G401.6 (cell line): ENCODE results near the gene PAX2.
A peak's percentile ranks its signal among the peaks of the same experiment; 100 is the strongest.

Source experiments
- FAIRE-seq: peaks from 2 replicates; lab custom pipeline; 2012; peaks lifted over from hg19 to GRCh38; lab: Jason Lieb, UNC

PAX2 gene

GRCh38 chr10:100755821-100756220 lies 10.4 kb downstream of the PAX2 start:
- no peak for FAIRE-seq

DNA sequence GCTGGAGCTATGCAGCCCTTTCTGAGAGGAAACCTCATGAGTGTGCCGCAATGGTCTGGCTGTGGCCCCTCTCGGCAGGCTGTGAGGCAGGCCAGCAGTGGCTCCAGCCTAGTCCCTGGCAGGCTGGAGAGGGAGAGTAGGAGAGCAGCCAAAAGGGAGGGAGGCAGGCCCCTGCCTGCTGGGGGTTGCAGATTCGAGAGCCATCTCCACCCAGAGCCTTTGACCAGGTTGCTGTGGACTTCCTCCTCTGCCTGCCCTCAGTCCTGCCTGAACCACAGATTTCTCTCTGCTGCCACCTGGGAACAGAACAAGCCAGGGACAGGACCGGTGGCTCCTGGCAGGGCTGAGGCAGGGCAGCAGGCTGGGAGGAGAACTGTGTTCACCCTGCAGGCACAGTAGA lies 13.9 kb downstream of the PAX2 start:
- FAIRE-seq = no peak

GRCh38 chr10:100760726-100761125 lies 15.3 kb downstream of the PAX2 start:
- FAIRE-seq = no peak

GRCh38 chr10:100761191-100761590 lies 15.8 kb downstream of the PAX2 start:
- FAIRE-seq = no peak

GRCh38 chr10:100763043-100763747 lies 17.8 kb downstream of the PAX2 start:
- FAIRE-seq = no peak

DNA sequence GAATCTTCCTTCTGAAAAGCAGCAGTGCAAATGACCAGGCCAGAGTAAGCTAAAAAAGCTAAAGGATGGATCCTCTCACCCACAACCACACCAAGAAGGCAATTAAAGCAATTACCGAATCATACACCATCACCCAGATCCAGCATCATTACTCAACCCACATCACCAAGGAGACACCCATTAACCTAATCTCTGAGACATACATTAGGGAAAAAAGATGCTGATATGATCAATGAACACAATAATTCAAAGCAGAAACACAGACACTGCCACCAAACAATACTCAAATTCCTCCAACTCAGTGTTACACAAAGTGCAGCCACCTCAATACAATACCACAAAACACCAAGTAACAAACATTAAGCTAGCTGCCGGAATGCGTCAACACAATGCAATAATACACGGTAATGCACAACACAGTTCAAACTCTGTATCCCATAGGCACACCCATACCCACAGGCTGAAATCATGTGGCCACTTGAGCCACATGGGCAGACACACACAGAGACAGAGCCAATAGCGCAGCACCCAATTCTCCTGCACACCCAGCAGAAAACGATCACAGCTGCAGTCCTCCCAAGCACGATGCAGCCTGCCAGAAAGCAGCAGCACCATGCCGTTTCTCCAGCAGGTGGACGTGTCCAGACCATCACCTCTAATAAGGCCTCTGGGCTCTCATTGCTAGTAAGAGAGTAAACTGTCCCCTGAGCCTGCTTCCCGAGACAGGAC lies 21.5 kb downstream of the PAX2 start:
- FAIRE-seq = no peak

GRCh38 chr10:100767422-100767775 lies 22.0 kb downstream of the PAX2 start:
- FAIRE-seq = no peak

DNA sequence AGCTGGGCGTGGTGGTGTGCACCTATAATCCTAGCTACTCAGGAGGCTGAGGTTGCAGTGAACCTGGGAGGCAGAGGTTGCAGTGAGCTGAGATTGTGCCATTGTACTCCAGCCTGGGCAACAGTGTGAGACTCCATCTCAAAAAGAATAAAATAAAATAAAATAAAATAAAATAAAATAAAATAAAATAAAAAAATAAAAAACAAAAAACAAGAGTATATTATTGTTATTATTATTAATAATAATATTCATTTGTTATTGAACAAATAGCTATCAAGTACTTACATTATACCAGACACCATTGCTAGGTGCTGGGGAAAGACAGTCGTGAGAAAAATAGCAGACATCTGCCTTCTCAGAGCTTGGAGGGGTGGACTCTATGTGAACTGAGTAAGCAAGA lies 24.1 kb downstream of the PAX2 start:
- peak; percentile 36 for FAIRE-seq

DNA sequence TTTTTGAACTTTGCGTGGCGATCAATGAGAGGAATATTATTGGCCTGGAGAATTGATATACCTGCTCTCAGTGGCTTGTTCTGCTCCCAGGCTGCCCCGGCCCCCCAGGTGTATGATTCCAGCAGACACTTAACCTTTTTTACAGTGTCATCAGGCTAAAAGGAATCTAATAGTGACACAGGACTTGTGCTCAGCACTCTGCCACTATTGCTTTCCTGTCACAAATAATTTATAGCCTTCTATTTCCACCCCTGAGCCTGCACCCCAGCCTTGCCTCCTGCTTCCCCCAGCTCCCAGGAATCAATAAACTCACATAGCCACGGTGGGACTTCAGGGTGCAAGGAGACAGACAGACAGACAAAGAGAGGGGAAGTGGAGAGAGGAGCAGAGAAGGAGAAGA lies 28.3 kb downstream of the PAX2 start:
- no peak for FAIRE-seq

DNA sequence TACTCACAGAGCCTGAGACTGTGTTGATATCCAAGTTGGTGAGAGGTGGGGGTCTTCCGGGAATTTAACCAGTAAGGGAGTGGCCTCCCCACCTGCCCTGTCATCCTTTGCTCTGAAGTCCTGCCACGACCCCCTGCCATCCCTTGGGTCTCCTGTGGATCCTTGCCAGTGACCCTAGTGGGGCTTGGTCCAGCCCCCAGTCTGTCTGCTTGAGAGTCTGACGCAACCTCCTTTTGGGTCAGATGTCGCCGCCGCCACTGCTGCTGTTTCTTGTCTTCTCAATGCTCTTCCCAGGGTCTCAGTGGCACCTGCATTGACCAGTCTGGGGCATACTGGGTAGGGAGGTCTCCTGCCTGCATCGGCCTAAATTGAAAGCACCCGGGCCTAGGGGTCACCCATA lies 28.8 kb downstream of the PAX2 start:
- FAIRE-seq = no peak

DNA sequence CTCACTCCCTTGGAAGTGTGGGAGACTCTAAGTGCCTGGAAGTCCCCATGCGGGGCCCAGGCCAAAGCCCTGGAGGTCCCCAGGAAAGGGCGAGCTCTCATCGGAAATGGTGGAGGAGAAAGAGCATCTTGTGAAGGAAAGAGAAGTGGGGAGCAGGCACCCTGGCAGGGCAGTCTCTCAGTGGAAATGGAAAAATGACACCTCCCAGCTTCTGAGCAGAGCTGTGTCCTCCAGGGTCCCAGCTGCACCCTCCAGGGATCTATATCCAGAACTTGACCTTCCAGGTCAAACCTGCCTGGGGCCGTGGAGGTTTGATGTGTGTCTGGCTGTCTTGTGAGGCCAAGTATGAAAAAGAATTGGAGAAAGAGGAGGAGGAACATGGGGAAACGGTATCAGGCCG lies 29.5 kb downstream of the PAX2 start:
- FAIRE-seq = no peak

- FAIRE-seq = no peak
Observed at GRCh38 chr10:100775386-100775785, 30.0 kb downstream of the PAX2 start.

DNA sequence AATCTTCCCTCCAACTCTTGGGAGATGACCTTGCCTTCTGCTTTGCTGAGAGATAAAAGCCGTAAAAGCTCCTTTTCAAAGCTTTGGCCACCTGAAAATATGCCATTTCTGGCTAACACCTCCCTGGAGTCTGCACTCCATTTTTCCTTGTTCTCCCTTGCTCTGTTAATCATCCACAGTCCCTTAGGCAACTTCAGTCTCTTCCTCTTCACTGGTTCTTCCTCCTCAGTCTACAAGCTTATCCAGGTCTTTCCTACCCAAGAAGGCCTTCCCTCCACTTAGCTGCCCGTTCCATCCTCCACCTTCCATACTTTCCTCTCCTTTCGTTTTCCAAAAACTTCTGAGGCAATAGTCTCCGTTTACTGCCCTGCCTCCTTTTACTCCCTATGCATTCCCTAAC lies 30.5 kb downstream of the PAX2 start:
- FAIRE-seq = no peak

DNA sequence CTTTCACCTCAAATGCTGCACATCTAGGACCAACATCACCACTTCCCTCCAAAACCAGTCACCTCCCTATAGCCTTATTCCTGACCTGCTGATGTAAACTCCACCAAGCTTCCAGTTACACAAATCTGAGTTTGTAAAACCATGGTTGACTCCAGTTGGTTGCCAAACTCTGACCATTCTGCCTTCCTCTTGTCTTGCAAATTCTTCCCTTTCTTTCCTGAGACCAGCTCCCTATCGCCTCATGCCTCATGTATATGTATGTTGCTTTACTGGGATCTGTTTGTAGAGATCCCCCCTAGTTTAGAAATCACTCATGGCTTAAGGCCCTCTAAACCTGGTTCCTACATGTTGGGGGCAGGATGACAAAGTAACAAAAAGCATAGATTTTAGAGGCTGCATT lies 31.3 kb downstream of the PAX2 start:
- no peak for FAIRE-seq

DNA sequence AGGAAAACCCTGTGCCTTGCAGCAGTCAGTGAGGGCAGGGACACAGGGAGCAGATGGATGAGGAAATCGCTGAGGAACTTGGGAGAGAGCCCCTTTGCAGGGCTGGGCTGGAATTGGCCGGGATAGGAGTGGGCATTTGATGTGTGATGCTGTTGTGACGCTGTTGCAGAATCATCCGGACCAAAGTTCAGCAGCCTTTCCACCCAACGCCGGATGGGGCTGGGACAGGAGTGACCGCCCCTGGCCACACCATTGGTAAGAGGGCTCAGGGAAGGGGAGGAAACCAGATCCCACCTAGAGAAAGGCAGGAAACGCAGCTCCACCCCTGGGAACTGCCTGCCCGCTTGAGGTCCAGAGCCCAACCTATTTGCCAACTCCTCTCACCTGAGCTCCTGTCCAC lies 33.9 kb downstream of the PAX2 start:
- FAIRE-seq = no peak

- FAIRE-seq = no peak
Observed at GRCh38 chr10:100780324-100780723, 34.9 kb downstream of the PAX2 start.

DNA sequence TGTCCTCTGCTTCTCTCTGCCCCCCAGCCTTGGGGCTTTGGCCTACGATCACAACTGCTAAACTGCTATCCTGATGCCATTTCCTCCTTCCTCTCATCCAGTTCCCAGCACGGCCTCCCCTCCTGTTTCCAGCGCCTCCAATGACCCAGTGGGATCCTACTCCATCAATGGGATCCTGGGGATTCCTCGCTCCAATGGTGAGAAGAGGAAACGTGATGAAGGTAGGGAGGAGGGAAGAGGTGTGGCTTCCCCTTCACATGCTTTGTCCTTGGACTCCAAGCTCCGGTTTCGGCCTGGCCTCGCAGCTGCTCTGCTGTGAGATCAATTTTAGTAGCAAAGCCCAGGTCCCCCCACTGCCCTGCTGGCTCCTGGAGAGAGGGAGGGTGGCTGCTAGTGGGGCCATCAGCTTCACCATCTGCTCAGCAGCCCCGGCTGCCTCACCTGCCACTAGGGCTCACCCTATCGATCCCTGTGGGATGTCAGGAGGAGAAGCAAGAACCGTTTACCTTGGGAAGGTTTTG lies 35.8 kb downstream of the PAX2 start:
- no peak for FAIRE-seq

GRCh38 chr10:100782461-100783244 lies 37.3 kb downstream of the PAX2 start:
- FAIRE-seq = no peak

- FAIRE-seq = no peak
Observed at GRCh38 chr10:100784126-100784525, 38.7 kb downstream of the PAX2 start.

GRCh38 chr10:100786591-100786990 lies 41.2 kb downstream of the PAX2 start:
- FAIRE-seq = no peak

DNA sequence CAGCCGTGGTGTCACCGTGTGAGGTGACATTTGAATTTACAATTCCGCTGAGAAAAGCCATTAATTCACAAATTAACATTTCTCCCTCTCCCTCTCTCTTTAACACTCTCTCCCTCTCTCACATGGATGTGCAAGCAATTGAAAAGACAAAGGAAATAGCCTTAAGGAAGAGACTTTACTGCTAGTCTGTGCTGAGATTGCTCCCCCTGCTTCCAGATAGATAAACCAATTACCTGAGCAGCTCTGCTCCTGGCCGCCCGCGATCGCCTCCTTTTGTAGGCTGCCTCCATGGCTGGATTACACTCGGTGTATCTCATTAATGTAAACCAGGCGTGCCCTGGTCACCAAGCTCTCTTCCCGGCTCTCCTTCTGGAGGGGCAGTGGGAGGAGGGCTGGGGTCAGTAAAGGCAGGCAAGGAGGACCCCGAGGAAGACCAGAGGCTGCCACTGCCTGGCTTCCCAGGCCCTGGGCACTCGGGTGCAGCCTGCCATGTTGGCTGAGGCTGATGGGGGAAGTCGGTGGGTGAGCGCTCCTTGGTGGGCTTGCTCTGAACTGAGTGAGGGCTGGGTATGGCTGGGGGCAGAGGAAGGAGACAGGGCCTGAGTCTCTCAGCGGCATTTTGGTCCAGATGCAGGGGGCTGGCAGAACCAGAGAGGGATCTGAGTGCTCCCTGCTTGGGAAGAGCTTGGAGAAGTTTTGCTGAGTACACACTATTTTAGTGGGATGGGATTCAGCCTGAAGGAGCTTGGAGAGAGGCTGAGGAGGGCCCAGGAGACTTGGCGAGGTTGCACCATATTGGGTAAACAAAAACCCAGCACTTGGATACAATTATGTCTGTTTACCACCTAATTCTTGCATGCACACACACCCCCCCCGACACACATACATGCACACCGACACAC lies 42.9 kb downstream of the PAX2 start:
- no peak for FAIRE-seq

DNA sequence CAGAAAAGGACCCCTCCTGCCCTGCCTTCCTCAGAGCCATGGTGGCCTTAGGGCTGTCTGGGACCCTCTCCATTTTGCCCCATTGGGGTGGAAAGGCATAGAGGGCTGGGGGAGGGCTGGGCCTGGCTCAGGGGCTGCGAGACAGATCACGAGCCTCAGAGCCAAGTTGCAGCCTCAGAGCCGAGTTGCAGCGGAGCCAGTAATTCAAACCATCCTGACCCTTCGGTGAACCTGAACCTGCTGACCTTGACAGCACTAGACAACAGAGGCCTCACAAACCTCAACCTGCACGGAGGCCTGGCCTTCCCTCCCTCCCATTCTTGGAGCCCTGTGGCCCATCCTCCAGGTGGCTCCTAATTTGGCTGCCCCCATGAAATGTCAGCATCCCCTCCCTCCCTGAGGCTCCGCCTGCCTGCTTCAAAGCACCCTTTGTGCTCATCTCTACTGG lies 45.4 kb downstream of the PAX2 start:
- no peak for FAIRE-seq
